VCaP (cell line): ENCODE measurements around the gene TMEM178B.

Experiments used
- H3K27ac ChIP-seq: fragments of 450-650 bp; 2 replicates; pipeline ENCODE4 v1.5.1; 2017
- TF ChIP-seq, protein P1 (sequence below): fragments of 450-650 bp; conservative IDR thresholded peaks from 2 replicates; pipeline ENCODE4 v1.5.1; 2017; ENCODE audit warnings: mild to moderate bottlenecking, moderate library complexity

The TMEM178B gene

DNA sequence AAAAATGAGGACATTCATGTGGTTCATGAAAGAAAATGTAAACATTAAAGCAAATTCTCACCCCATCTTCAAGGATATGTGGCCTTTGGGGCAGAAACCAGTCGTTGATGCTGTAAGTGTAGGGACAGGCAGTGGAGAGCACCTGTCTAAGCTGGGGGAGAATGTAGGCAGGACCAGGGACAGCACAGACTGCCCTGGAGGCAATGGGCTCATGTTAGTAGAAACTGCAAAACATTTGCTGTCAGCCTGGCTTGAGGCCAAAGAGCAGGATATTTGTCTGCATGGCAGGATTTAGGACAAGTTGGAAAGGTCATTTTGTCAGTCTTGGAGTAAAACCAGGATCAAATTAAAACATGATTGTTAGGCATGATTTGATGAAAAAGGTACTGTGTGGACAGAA lies 265.7 kb downstream of the TMEM178B start:
- no peak overlapping the region for H3K27ac ChIP-seq
- TF ChIP-seq, protein P1, sequence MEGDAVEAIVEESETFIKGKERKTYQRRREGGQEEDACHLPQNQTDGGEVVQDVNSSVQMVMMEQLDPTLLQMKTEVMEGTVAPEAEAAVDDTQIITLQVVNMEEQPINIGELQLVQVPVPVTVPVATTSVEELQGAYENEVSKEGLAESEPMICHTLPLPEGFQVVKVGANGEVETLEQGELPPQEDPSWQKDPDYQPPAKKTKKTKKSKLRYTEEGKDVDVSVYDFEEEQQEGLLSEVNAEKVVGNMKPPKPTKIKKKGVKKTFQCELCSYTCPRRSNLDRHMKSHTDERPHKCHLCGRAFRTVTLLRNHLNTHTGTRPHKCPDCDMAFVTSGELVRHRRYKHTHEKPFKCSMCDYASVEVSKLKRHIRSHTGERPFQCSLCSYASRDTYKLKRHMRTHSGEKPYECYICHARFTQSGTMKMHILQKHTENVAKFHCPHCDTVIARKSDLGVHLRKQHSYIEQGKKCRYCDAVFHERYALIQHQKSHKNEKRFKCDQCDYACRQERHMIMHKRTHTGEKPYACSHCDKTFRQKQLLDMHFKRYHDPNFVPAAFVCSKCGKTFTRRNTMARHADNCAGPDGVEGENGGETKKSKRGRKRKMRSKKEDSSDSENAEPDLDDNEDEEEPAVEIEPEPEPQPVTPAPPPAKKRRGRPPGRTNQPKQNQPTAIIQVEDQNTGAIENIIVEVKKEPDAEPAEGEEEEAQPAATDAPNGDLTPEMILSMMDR, result no peak

DNA sequence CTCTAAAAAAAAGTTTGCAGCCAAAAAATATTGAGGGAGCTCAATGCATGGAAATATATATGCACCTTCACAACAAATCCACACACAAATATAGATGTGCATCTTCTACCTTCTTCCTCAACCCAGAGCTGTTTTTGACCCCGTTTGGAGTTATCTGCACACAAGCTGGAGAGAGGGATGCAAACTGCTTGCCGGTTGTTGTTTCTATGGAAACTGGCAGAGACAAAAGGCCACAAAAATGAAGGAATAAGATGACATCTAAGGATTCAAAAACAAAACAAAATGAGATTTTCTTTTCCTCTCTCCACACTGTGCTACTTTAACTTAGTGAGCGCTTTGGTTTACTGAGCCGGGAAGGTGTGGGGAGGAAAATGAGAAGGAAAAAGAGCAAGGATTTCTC lies 267.1 kb downstream of the TMEM178B start:
- TF ChIP-seq, protein P1, result no peak
- H3K27ac ChIP-seq, result no peak overlapping the region

DNA sequence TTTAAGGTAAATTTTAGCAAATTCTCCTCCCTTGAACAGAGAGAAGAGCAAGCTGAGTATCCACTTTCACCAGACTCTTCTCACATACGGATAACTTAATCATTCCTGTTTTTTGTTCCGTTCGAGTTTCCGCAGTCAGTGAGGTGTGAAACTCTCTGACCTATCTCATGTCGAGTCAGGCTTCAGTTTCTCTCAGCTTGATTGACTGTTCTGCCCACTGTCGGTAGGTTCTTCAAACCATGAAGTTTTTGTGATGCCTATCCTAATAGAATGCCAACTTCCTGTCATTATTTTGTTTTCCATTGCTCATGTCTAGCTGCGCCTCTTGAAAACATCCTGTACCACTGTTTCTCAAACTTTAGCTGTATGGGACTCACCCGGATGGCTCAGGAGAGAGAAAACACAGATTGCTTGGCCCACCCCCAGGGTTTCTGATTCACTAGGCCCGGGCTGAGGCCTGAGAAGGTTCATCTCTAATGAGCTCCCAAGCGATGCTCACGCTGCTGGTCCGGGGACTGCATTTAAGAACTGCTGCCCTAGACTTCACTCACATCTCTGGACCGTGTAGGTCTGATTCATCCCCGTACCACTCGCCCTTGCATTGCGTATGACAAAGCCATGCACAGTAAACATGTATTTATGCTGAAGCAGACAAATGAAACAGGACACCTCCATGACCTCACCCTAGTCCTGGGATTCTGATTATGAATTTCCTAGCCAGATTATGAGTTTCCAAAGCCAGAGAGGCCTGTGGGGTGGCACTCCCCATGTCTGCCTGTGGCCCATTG lies 269.0 kb downstream of the TMEM178B start:
- TF ChIP-seq, protein P1, result no peak
- no peak overlapping the region for H3K27ac ChIP-seq

DNA sequence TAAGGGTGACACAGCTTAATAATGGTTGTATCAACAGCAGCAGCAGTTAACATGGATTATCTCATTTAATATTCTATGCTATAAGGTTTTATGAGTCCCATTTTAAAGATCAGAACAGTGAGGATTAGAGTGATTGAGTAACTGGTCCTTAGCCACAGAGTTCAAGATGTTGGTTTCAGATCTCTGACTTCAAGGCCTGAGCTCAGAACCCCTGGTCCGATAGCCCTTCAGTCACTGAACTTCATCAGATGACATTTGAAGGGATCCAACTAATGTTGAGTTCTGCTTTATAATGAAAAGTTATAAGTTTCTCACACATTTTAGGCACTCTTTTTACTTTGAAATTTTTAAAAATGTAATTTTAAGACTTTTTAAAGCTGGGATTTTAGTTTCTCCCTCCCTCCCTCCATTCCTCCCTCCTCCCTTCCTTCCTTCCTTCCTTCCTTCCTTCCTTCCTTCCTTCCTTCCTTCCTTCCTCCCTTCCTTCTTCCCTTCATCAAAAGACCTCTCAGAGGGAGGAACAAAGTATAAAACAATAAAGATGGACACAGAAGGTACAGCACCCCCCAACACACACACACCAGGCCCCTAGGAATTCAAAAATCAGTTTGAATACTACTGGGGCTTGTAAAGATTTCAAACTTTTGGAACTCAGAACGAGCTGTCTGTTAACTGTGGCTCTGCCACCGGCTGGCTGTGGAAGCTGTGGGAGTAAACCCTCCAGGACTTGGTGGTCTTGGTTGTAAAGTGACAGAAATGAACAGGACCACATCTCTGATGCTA lies 270.5 kb downstream of the TMEM178B start:
- TF ChIP-seq, protein P1, result no peak

DNA sequence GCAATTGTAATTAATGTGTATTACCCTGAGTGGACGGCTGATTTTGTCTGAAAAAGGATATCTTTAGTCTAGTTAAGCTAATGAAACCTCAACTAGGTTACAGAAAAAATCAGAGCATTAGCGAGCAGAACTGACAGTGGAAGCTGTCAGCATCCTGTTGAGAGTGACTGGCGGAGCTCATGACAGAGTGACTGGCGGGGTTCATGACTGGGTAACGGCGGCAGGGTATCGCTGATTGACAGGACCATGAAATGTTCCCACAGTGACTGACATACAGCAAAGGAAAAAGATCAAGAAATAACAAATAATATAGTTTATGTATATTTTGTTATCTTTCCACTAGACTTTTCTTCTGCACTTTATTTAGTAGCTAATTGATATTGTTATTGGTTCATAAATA lies 274.9 kb downstream of the TMEM178B start:
- TF ChIP-seq, protein P1, result no peak
- no peak overlapping the region for H3K27ac ChIP-seq

More for the DNA sequence above, 270.5 kb downstream of the TMEM178B start:
- H3K27ac ChIP-seq, result no peak overlapping the region

DNA sequence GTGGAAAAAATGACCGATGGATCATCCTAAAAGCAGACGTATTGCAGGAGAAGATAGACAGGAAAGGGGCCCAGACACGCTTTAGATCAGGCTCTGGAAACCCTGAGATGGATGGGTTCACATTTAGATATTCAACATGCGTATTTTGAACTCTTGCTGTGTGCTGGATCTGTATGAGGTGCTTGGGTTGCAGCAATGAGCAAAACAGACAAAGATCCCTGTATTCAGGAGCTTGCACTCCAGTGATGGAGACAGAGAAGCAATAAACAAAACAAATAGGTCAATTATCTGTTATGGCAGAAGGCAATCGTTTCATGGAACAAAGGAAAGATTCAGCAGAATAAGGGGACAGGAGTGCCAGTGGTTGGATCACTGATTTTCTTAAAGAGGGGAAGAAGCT lies 275.5 kb downstream of the TMEM178B start:
- TF ChIP-seq, protein P1, result no peak
- no peak overlapping the region for H3K27ac ChIP-seq

DNA sequence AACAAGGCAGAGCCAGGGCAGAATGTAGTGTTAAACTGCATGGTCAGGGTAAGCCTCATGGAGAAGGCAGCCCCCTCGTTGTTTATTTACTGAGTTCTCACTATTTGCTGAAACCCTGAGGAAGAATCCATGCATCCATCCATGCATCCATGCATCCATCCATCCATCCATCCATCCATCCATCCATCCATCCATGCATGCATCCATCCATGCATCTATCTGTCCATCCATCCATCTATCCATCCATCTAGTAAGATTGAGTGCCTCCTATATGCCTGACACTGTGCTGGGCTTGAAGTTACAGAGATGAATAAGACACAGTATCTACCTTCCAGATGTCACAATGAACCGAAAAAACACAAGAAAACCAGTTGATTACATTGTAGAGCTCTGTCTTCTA lies 275.9 kb downstream of the TMEM178B start:
- TF ChIP-seq, protein P1, result no peak

More for the DNA sequence above, 275.9 kb downstream of the TMEM178B start:
- no peak overlapping the region for H3K27ac ChIP-seq
